C4-2B (cell line): ENCODE results near the gene SMU1.

ENCODE experiments used
- ZFX ChIP-seq: fragments of 450-650 bp; IDR thresholded peaks from 2 replicates; pipeline ENCODE4 v1.6.1; 2017
- TF ChIP-seq, protein P1 (sequence below): fragments of 450-650 bp; conservative IDR thresholded peaks from 2 replicates; pipeline ENCODE4 v1.5.1; 2017; ENCODE audit warnings: mild to moderate bottlenecking

DNA sequence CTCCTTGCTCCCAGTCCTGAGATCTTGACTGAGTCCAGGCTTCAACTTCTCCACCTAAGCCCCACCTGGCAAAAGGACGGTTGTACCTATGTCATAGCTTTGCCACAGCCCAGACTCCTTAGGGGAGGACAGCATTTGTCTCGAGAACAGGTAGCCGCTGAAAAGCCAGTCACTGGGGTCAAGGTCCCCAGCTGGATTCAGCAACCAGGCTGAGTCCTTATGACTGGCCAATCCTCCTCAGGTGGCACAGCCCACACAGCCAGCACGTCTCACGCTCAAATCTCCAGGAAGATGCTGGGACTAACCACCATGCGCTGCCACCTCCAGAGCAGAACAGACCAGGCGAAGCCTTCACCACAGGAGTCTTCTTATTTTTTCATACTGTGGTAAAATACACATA lies 27.9 kb upstream of the SMU1 start:
- TF ChIP-seq, protein P1, sequence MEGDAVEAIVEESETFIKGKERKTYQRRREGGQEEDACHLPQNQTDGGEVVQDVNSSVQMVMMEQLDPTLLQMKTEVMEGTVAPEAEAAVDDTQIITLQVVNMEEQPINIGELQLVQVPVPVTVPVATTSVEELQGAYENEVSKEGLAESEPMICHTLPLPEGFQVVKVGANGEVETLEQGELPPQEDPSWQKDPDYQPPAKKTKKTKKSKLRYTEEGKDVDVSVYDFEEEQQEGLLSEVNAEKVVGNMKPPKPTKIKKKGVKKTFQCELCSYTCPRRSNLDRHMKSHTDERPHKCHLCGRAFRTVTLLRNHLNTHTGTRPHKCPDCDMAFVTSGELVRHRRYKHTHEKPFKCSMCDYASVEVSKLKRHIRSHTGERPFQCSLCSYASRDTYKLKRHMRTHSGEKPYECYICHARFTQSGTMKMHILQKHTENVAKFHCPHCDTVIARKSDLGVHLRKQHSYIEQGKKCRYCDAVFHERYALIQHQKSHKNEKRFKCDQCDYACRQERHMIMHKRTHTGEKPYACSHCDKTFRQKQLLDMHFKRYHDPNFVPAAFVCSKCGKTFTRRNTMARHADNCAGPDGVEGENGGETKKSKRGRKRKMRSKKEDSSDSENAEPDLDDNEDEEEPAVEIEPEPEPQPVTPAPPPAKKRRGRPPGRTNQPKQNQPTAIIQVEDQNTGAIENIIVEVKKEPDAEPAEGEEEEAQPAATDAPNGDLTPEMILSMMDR: no peak
- no peak for TF ChIP-seq ZFX
